HEK293 (cell line): ENCODE data around the gene DTL.
A peak's percentile ranks its signal among the peaks of the same experiment; 100 is the strongest.

Source experiments
- CTCF ChIA-PET: fragments of 350-600 bp; formaldehyde crosslinking; extraction: SDS; loops from one replicate; lab custom pipeline; 2021; ENCODE audit warnings: antibody characterized with exemption; lab: Yijun Ruan, JAX
- POLR2A ChIA-PET: fragments of 300-600 bp; formaldehyde crosslinking; extraction: SDS; loops from one replicate; lab custom pipeline; 2020; ENCODE audit warnings: antibody characterized with exemption, inconsistent platforms; lab: Yijun Ruan, JAX
- H3K27ac ChIP-seq: fragments of 200-500 bp; sonication (Bioruptor generic); 2 replicates; pipeline ENCODE4 v1.5.1; 2014; ENCODE audit warnings: low read depth, low read length, control low read depth, inconsistent platforms; ENCODE audit errors: extremely low read depth
- H3K36me3 ChIP-seq, 2 experiments: fragments of 200-500 bp in 1 of 2; sonication (Bioruptor generic) in 1 of 2; 1 replicate in 1 of 2; 2 replicates in 1 of 2; pipeline ENCODE4 v1.5.1; 2014 to 2017; ENCODE audit warnings: inconsistent platforms in 2 of 2, low read length in 2 of 2; ENCODE audit not compliant: control insufficient read depth in 2 of 2, insufficient read depth in 1 of 2
- H3K4me1 ChIP-seq: fragments of 200-500 bp; sonication (Bioruptor generic); 2 replicates; pipeline ENCODE4 v1.5.1; 2014; ENCODE audit warnings: mild to moderate bottlenecking, low read length, inconsistent platforms; ENCODE audit not compliant: control insufficient read depth, insufficient read depth
- H3K4me3 ChIP-seq: 2 replicates; pipeline ENCODE4 v1.5.1; 2011; ENCODE audit warnings: low read depth, mild to moderate bottlenecking, control low read depth, low read length, moderate library complexity
- H3K9me3 ChIP-seq: fragments of 200-500 bp; sonication (Bioruptor generic); 2 replicates; pipeline ENCODE4 v1.5.1; 2014; ENCODE audit warnings: low read depth, low read length, inconsistent platforms; ENCODE audit not compliant: control insufficient read depth, insufficient read depth
- FEZF1 ChIP-seq: fragments of 450-650 bp; formaldehyde crosslinking; IDR thresholded peaks from 2 replicates; pipeline ENCODE4 v1.5.1; 2016; ENCODE audit warnings: missing biosample characterization, missing genetic modification characterization
- GLIS1 ChIP-seq: fragments of 450-650 bp; formaldehyde crosslinking; IDR thresholded peaks from 2 replicates; pipeline ENCODE4 v1.5.1; 2016; ENCODE audit warnings: missing biosample characterization, missing genetic modification characterization
- PRDM10 ChIP-seq: fragments of 450-650 bp; formaldehyde crosslinking; IDR thresholded peaks from 2 replicates; pipeline ENCODE4 v1.5.1; 2016; ENCODE audit warnings: missing biosample characterization, missing genetic modification characterization
- SP3 ChIP-seq: fragments of 450-650 bp; formaldehyde crosslinking; IDR thresholded peaks from 2 replicates; pipeline ENCODE4 v1.5.1; 2016; ENCODE audit warnings: missing biosample characterization, missing genetic modification characterization
- ZFP3 ChIP-seq: fragments of 450-650 bp; formaldehyde crosslinking; IDR thresholded peaks from 2 replicates; pipeline ENCODE4 v1.5.1; 2016; ENCODE audit warnings: low read depth, missing biosample characterization, missing genetic modification characterization
- ZIC2 ChIP-seq: fragments of 450-650 bp; formaldehyde crosslinking; IDR thresholded peaks from 2 replicates; pipeline ENCODE4 v1.5.1; 2016; ENCODE audit warnings: missing biosample characterization, missing genetic modification characterization
- ZNF335 ChIP-seq: fragments of 450-650 bp; formaldehyde crosslinking; conservative IDR thresholded peaks from 2 replicates; pipeline ENCODE4 v1.5.1; 2016; ENCODE audit warnings: missing biosample characterization, missing genetic modification characterization
- ZNF350 ChIP-seq: fragments of 450-650 bp; formaldehyde crosslinking; IDR thresholded peaks from 2 replicates; pipeline ENCODE4 v1.5.0; 2017; ENCODE audit warnings: missing biosample characterization, mild to moderate bottlenecking, missing genetic modification characterization
- ZNF530 ChIP-seq: fragments of 450-650 bp; formaldehyde crosslinking; IDR thresholded peaks from 2 replicates; pipeline ENCODE4 v1.5.1; 2016; ENCODE audit warnings: low read depth, missing biosample characterization, missing genetic modification characterization
- ZNF670 ChIP-seq: fragments of 450-650 bp; formaldehyde crosslinking; IDR thresholded peaks from 2 replicates; pipeline ENCODE4 v1.5.1; 2016; ENCODE audit warnings: missing biosample characterization, missing genetic modification characterization, low read depth
- ZNF747 ChIP-seq: fragments of 450-650 bp; formaldehyde crosslinking; IDR thresholded peaks from 2 replicates; pipeline ENCODE4 v1.5.1; 2016; ENCODE audit warnings: missing biosample characterization, missing genetic modification characterization
- ZNF830 ChIP-seq: fragments of 450-650 bp; IDR thresholded peaks from 2 replicates; pipeline ENCODE4 v1.5.0; 2018; ENCODE audit warnings: missing biosample characterization, missing genetic modification characterization, low read depth, mild to moderate bottlenecking, moderate library complexity
- ZSCAN18 ChIP-seq: fragments of 450-650 bp; formaldehyde crosslinking; IDR thresholded peaks from 2 replicates; pipeline ENCODE4 v1.5.1; 2016; ENCODE audit warnings: missing biosample characterization, missing genetic modification characterization
- TF ChIP-seq, protein P1 (sequence below): fragments of 450-650 bp; formaldehyde crosslinking; IDR thresholded peaks from 2 replicates; pipeline ENCODE4 v1.5.1; 2016; ENCODE audit warnings: missing biosample characterization, missing genetic modification characterization
- TF ChIP-seq, protein P2 (sequence below): fragments of 450-650 bp; formaldehyde crosslinking; IDR thresholded peaks from 2 replicates; pipeline ENCODE4 v1.5.1; 2016; ENCODE audit warnings: missing biosample characterization, missing genetic modification characterization

The DTL gene

GRCh38 chr1:212147581-212148033, 112.1 kb downstream of the DTL start:
- POLR2A ChIA-PET, result no interaction called here
- H3K27ac ChIP-seq, result no peak overlapping the region
- TF ChIP-seq ZIC2, result peak; percentile 62
- TF ChIP-seq FEZF1 (tag by site-specific recombination), result no peak
- TF ChIP-seq GLIS1 (tag by site-specific recombination), result peak; percentile 79
- no peak overlapping the region for H3K4me3 ChIP-seq
- CTCF ChIA-PET, result interaction anchor here (0.6 to 0.9 kb wide), 3 partner anchors 21 to 359 kb away, joined by 3 to 5 read pairs (median 4); no protein-coding TSS in a partner anchor
- no peaks in the 10 kb centered on the region for H3K9me3 ChIP-seq
- H3K4me1 ChIP-seq, result no peaks in the 10 kb centered on the region
- H3K36me3 ChIP-seq, result no peaks in the 10 kb centered on the region

- Histone ChIP-seq H3K27ac (no peak overlapping the region), H3K36me3 (no peaks in the 10 kb centered on the region), H3K4me3 (no peak overlapping the region), H3K9me3 (no peaks in the 10 kb centered on the region), H3K4me1 (no peaks in the 10 kb centered on the region)
- ChIA-PET CTCF (interaction anchor here (0.6 kb wide), 1 partner anchor 94 kb away, joined by 4 read pairs; no protein-coding TSS in a partner anchor), POLR2A (no interaction called here)
- TF ChIP-seq ZNF335 (tag by site-specific recombination) (no peak), ZFP3 (tag by site-specific recombination) (no peak), ZSCAN18 (tag by site-specific recombination) (no peak), SP3 (no peak), ZNF670 (no peak), ZNF530 (no peak), PRDM10 (tag by site-specific recombination) (no peak), ZNF350 (tag by site-specific recombination) (no peak), ZNF830 (tag by site-specific recombination) (no peak), ZNF747 (tag by site-specific recombination) (no peak)
- TF ChIP-seq, protein P1, sequence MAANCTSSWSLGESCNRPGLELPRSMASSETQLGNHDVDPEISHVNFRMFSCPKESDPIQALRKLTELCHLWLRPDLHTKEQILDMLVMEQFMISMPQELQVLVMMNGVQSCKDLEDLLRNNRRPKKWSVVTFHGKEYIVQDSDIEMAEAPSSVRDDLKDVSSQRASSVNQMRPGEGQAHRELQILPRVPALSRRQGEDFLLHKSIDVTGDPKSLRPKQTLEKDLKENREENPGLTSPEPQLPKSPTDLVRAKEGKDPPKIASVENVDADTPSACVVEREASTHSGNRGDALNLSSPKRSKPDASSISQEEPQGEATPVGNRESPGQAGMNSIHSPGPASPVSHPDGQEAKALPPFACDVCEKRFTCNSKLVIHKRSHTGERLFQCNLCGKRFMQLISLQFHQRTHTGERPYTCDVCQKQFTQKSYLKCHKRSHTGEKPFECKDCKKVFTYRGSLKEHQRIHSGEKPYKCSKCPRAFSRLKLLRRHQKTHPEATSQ (tag by site-specific recombination), result no peak
- TF ChIP-seq, protein P2, sequence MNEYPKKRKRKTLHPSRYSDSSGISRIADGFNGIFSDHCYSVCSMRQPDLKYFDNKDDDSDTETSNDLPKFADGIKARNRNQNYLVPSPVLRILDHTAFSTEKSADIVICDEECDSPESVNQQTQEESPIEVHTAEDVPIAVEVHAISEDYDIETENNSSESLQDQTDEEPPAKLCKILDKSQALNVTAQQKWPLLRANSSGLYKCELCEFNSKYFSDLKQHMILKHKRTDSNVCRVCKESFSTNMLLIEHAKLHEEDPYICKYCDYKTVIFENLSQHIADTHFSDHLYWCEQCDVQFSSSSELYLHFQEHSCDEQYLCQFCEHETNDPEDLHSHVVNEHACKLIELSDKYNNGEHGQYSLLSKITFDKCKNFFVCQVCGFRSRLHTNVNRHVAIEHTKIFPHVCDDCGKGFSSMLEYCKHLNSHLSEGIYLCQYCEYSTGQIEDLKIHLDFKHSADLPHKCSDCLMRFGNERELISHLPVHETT (tag by site-specific recombination), result no peak
These were observed 114.0 kb downstream of the DTL start for GRCh38 chr1:212149566-212149965.
